ENCODE data around the gene CUX1.
A peak's percentile ranks its signal among the peaks of the same experiment; 100 is the strongest.

CUX1 gene

GRCh38 chr7:101814081-101814990 is 3.1 kb upstream of the CUX1 start:
- FAIRE-seq (peak; percentile 81), DNase-seq (ENCODE audit: insufficient read length, low spot score) (peak; percentile 69)
- TF ChIP-seq TAF1 (IDR thresholded peaks at IDR 0.05; ENCODE audit: low read depth, low read length) (no peak), PAX5 (IDR thresholded peaks at IDR 0.05; ENCODE audit: insufficient read depth, low read length, severe bottlenecking) (no peak), POLR2A (IDR thresholded peaks at IDR 0.05; ENCODE audit: low read depth, low read length) (no peak), POU2F2 (IDR thresholded peaks at IDR 0.05; ENCODE audit: low read depth, low read length) (no peak), POLR2AphosphoS5 (IDR thresholded peaks at IDR 0.05; ENCODE audit: low read depth, low read length) (no peak), SPI1 (IDR thresholded peaks at IDR 0.05; ENCODE audit: low read depth, low read length) (no peak)

- DNase-seq (ENCODE audit: insufficient read length, low spot score) (no peak), FAIRE-seq (peak; percentile 80)
- TF ChIP-seq PAX5 (IDR thresholded peaks at IDR 0.05; ENCODE audit: insufficient read depth, low read length, severe bottlenecking) = no peak
- no peak for TF ChIP-seq POLR2A (IDR thresholded peaks at IDR 0.05; ENCODE audit: low read depth, low read length)
- no peak for TF ChIP-seq SPI1 (IDR thresholded peaks at IDR 0.05; ENCODE audit: low read depth, low read length)
- no peak for TF ChIP-seq POLR2AphosphoS5 (IDR thresholded peaks at IDR 0.05; ENCODE audit: low read depth, low read length)
- no peak for TF ChIP-seq TAF1 (IDR thresholded peaks at IDR 0.05; ENCODE audit: low read depth, low read length)
- no peak for TF ChIP-seq POU2F2 (IDR thresholded peaks at IDR 0.05; ENCODE audit: low read depth, low read length)
Measured at GRCh38 chr7:101814991-101815825, 2.2 kb upstream of the CUX1 start.

GRCh38 chr7:101815826-101816594 is 1.4 kb upstream of the CUX1 start:
- TF ChIP-seq TAF1 (IDR thresholded peaks at IDR 0.05; ENCODE audit: low read depth, low read length) (0 out of 2 replicates have a peak, but pooled peaks have one; percentile 12), POU2F2 (IDR thresholded peaks at IDR 0.05; ENCODE audit: low read depth, low read length) (no peak)
- FAIRE-seq (peak; percentile 80), DNase-seq (ENCODE audit: insufficient read length, low spot score) (peak; percentile 73)

GRCh38 chr7:101816595-101817470 is 593 bp upstream of the CUX1 start:
- no peak for FAIRE-seq
- TF ChIP-seq SPI1 (IDR thresholded peaks at IDR 0.05; ENCODE audit: low read depth, low read length) (no peak), POU2F2 (IDR thresholded peaks at IDR 0.05; ENCODE audit: low read depth, low read length) (no peak), TAF1 (IDR thresholded peaks at IDR 0.05; ENCODE audit: low read depth, low read length) (no peak), POLR2AphosphoS5 (IDR thresholded peaks at IDR 0.05; ENCODE audit: low read depth, low read length) (no peak), POLR2A (IDR thresholded peaks at IDR 0.05; ENCODE audit: low read depth, low read length) (no peak), PAX5 (IDR thresholded peaks at IDR 0.05; ENCODE audit: insufficient read depth, low read length, severe bottlenecking) (no peak)
- DNase-seq (ENCODE audit: insufficient read length, low spot score) = no peak

GRCh38 chr7:101818287-101819071 is 1.1 kb downstream of the CUX1 start:
- TF ChIP-seq POLR2AphosphoS5 (IDR thresholded peaks at IDR 0.05; ENCODE audit: low read depth, low read length) (no peak), POLR2A (IDR thresholded peaks at IDR 0.05; ENCODE audit: low read depth, low read length) (no peak), SPI1 (IDR thresholded peaks at IDR 0.05; ENCODE audit: low read depth, low read length) (no peak), POU2F2 (IDR thresholded peaks at IDR 0.05; ENCODE audit: low read depth, low read length) (no peak), PAX5 (IDR thresholded peaks at IDR 0.05; ENCODE audit: insufficient read depth, low read length, severe bottlenecking) (no peak), TAF1 (IDR thresholded peaks at IDR 0.05; ENCODE audit: low read depth, low read length) (no peak)
- no peak for DNase-seq (ENCODE audit: insufficient read length, low spot score)
- FAIRE-seq = no peak

- no peak for FAIRE-seq
Measured at GRCh38 chr7:101819183-101819582, 1.8 kb downstream of the CUX1 start.

GRCh38 chr7:101819913-101820522 is 2.6 kb downstream of the CUX1 start:
- FAIRE-seq = peak; percentile 40
- DNase-seq (ENCODE audit: insufficient read length, low spot score) = no peak
- TF ChIP-seq POLR2A (IDR thresholded peaks at IDR 0.05; ENCODE audit: low read depth, low read length) (no peak), POU2F2 (IDR thresholded peaks at IDR 0.05; ENCODE audit: low read depth, low read length) (no peak), POLR2AphosphoS5 (IDR thresholded peaks at IDR 0.05; ENCODE audit: low read depth, low read length) (no peak), SPI1 (IDR thresholded peaks at IDR 0.05; ENCODE audit: low read depth, low read length) (no peak), PAX5 (IDR thresholded peaks at IDR 0.05; ENCODE audit: insufficient read depth, low read length, severe bottlenecking) (no peak)

More at GRCh38 chr7:101819183-101819582, 1.8 kb downstream of the CUX1 start:
- no peak for DNase-seq (ENCODE audit: insufficient read length, low spot score)
- TF ChIP-seq TAF1 (IDR thresholded peaks at IDR 0.05; ENCODE audit: low read depth, low read length) (no peak), POLR2AphosphoS5 (IDR thresholded peaks at IDR 0.05; ENCODE audit: low read depth, low read length) (no peak), POLR2A (IDR thresholded peaks at IDR 0.05; ENCODE audit: low read depth, low read length) (no peak), POU2F2 (IDR thresholded peaks at IDR 0.05; ENCODE audit: low read depth, low read length) (no peak), SPI1 (IDR thresholded peaks at IDR 0.05; ENCODE audit: low read depth, low read length) (no peak), PAX5 (IDR thresholded peaks at IDR 0.05; ENCODE audit: insufficient read depth, low read length, severe bottlenecking) (no peak)

Measured in GM12891 (cell line).